ENCODE results near the gene KIF22.
A peak's percentile ranks its signal among the peaks of the same experiment; 100 is the strongest.
"Not testable (repeated sequence)": the region's sequence is repeated elsewhere in the genome, so short reads cannot be mapped to it uniquely, and the experiment has no call there.

KIF22 gene

DNA sequence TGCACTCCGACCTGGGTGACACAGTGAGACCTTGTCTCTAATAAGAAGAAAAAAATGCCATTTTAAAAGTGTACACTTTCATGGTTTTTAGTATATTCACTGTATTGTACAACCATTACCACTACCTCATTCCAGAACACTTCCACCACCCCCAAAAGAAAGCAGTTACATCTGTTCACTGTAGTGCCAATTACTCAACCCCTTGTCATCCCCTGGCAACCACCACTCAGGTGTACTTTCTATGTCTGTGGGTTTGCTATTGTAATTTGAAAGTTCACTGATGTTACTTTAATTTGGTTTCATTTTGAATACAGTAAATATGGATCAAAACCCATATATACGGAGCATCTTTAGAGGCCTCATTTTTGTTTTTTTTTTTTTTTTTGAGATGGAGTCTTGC, 6.4 kb upstream of the KIF22 start:
- DNase-seq (ENCODE audit: low read depth): no peak
- TF ChIP-seq, protein P1, sequence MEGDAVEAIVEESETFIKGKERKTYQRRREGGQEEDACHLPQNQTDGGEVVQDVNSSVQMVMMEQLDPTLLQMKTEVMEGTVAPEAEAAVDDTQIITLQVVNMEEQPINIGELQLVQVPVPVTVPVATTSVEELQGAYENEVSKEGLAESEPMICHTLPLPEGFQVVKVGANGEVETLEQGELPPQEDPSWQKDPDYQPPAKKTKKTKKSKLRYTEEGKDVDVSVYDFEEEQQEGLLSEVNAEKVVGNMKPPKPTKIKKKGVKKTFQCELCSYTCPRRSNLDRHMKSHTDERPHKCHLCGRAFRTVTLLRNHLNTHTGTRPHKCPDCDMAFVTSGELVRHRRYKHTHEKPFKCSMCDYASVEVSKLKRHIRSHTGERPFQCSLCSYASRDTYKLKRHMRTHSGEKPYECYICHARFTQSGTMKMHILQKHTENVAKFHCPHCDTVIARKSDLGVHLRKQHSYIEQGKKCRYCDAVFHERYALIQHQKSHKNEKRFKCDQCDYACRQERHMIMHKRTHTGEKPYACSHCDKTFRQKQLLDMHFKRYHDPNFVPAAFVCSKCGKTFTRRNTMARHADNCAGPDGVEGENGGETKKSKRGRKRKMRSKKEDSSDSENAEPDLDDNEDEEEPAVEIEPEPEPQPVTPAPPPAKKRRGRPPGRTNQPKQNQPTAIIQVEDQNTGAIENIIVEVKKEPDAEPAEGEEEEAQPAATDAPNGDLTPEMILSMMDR (IDR thresholded peaks at IDR 0.05; ENCODE audit: control insufficient read depth, extremely low read depth, insufficient read depth): no peak
- no peak overlapping the region for H3K4me3 ChIP-seq (ENCODE audit: low read depth, low read length)

- no peak overlapping the region for H3K4me3 ChIP-seq (ENCODE audit: low read depth, low read length)
- TF ChIP-seq, protein P1 (IDR thresholded peaks at IDR 0.05; ENCODE audit: control insufficient read depth, extremely low read depth, insufficient read depth): no peak
- no peak for DNase-seq (ENCODE audit: low read depth)
These were observed 5.5 kb upstream of the KIF22 start for GRCh38 chr16:29784901-29785500.

DNA sequence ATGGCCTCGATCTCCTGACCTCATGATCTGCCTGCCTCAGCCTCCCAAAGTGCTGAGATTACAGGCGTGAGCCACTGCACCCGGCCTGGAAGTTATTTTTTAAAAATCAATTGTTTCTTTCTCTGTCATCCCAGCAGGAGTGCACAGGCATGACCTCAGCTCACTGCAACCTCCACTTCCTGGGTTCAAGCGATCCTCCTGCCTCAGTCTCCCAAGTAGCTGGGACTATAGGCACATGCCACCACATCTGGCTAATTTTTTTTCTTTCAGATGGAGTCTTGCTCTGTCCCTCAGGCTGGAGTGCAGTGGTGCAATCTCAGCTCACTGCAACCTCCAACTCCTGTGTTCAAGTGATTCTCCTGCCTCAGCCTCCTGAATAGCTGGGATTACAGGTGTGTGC, 3.4 kb upstream of the KIF22 start:
- not testable (repeated sequence) for DNase-seq (ENCODE audit: low read depth); H3K4me3 ChIP-seq (ENCODE audit: low read depth, low read length)

GRCh38 chr16:29789775-29790182, 772 bp upstream of the KIF22 start:
- TF ChIP-seq, protein P1 (IDR thresholded peaks at IDR 0.05; ENCODE audit: control insufficient read depth, extremely low read depth, insufficient read depth): no peak
- DNase-seq (ENCODE audit: low read depth): no peak
- H3K4me3 ChIP-seq (ENCODE audit: low read depth, low read length): peak overlapping the region; percentile 96

DNA sequence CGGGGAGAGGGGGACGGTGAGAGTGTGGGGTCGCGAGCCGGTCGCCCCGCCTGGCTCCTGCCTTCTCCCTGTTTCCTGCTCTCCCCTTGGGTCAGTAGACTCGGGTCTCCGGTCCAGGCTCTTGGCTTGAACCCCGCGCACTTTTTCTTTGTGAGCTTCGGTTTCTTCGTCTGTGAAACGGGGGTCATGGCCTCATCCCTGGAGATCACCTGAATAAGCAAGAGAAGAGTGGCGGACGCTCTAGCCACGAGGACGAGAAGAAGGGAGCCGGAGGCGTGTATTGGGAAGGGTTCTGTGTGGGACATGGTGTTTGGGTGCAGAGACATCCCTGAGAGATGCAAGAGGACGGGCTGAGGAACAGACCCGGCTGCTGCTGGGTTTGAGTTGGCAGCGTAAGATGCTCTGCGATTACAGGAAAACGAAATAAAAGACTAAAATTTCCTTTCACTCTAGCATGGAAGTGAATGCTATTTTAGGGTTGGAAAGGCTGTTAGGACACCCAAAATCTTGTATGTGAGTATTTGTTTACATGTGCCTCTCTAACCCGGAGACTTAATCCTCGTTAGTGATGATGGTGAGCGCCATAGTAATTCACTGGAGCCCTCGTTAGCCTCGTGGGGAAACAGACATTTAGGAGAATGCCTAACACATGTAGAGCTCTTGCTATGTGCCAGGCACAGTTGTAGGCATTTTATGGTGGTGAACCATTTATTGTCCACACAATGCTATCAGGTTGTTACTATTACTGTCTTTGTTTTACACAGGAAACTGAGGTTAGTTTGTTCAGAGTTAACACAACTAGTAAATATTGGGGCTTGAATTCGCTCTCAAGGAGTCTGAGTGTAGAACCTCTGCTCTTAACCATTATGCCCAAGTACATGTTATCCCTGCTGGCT, 646 bp downstream of the KIF22 start:
- no peak for DNase-seq (ENCODE audit: low read depth)
- TF ChIP-seq, protein P1 (IDR thresholded peaks at IDR 0.05; ENCODE audit: control insufficient read depth, extremely low read depth, insufficient read depth): no peak
- H3K4me3 ChIP-seq (ENCODE audit: low read depth, low read length): peak overlapping the region; percentile 96

- TF ChIP-seq, protein P1 (IDR thresholded peaks at IDR 0.05; ENCODE audit: control insufficient read depth, extremely low read depth, insufficient read depth): no peak
- H3K4me3 ChIP-seq (ENCODE audit: low read depth, low read length): peak overlapping the region; percentile 96
- DNase-seq (ENCODE audit: low read depth): no peak
These were observed 1.6 kb downstream of the KIF22 start for GRCh38 chr16:29791845-29792807.

DNA sequence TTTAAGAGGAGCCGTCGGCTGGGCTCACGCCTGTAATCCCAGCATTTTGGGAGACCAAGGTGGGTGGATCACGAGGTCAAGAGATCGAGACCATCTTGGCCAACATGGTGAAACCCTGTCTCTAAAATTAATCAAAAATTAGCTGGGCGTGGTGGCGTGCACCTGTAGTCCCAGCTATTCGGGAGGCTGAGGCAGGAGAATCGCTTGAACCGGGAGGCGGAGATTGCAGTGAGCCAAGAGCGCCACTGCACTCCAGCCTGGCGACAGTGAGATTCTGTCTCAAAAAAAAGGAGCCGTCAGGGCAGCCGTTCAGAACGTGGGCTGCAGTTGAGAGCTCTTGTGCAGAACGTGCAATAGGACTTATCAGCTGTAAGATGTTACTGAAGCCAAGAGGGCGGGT, 2.6 kb downstream of the KIF22 start:
- H3K4me3 ChIP-seq (ENCODE audit: low read depth, low read length); DNase-seq (ENCODE audit: low read depth): not testable (repeated sequence)
